ENCODE data around the gene KLF15. TPM values are rescaled to one million over a fixed set of nuclear protein-coding genes. Genes with fewer than 3 reads are reported as not detected.

The KLF15 gene
- total RNA-seq, 1 donor from 2014 or later = 0.67 TPM

DNA sequence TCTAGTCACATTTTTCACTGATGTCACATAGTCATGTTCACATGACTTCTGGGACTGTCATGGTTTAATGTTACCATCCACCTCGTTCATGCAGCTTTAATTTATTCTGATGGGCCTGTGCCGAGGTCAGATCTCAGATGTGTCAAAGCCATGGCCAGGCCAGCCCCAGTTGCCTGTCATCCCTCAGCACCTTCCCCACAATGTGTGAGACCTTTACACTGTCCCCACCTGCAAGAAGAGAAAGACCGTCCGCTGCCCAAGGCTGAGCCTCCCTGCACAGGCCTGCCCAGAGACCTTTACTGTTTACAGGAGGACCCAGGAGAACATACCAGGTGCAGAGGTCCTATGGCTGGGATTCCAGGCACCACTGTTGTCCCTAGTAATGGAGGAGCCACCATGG lies 12.8 kb upstream of the KLF15 start:
- Histone ChIP-seq H3K4me3 (ENCODE audit: low read depth, low read length) (no peak overlapping the region), H3K27me3 (ENCODE audit: control insufficient read depth, insufficient read depth, low read length) (peaks cover 3% of the 10 kb centered on the region), H3K36me3 (ENCODE audit: control insufficient read depth, insufficient read depth, low read length) (no peaks in the 10 kb centered on the region)
- TF ChIP-seq, protein P1, sequence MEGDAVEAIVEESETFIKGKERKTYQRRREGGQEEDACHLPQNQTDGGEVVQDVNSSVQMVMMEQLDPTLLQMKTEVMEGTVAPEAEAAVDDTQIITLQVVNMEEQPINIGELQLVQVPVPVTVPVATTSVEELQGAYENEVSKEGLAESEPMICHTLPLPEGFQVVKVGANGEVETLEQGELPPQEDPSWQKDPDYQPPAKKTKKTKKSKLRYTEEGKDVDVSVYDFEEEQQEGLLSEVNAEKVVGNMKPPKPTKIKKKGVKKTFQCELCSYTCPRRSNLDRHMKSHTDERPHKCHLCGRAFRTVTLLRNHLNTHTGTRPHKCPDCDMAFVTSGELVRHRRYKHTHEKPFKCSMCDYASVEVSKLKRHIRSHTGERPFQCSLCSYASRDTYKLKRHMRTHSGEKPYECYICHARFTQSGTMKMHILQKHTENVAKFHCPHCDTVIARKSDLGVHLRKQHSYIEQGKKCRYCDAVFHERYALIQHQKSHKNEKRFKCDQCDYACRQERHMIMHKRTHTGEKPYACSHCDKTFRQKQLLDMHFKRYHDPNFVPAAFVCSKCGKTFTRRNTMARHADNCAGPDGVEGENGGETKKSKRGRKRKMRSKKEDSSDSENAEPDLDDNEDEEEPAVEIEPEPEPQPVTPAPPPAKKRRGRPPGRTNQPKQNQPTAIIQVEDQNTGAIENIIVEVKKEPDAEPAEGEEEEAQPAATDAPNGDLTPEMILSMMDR (IDR thresholded peaks at IDR 0.05; ENCODE audit: insufficient read depth, low read length, poor library complexity, severe bottlenecking) = no peak
- no peak for DNase-seq (ENCODE audit: low read depth)

DNA sequence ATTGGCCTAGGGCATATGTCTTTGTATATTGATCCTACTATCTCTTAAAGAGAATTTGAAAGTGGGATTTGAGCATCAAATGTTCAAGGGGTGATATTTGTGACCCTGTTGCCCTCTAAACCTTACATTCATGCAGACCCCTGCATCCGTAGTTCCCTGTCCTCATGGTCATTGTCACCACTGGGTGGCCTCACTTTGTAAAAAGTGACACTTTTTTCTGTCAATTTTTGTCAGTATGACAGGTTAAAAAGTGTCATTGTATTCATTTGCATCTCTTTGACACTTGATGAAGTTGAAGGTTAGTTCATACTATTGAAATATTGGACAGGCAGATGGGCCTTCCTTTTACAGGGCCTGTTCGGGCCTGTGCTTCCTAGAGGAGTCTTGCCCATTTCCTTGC lies 12.3 kb upstream of the KLF15 start:
- H3K4me3 ChIP-seq (ENCODE audit: low read depth, low read length) = no peak overlapping the region
- H3K36me3 ChIP-seq (ENCODE audit: control insufficient read depth, insufficient read depth, low read length) = no peaks in the 10 kb centered on the region
- TF ChIP-seq, protein P1 (IDR thresholded peaks at IDR 0.05; ENCODE audit: insufficient read depth, low read length, poor library complexity, severe bottlenecking) = no peak
- no peak for DNase-seq (ENCODE audit: low read depth)
- peaks cover 3% of the 10 kb centered on the region for H3K27me3 ChIP-seq (ENCODE audit: control insufficient read depth, insufficient read depth, low read length)

DNA sequence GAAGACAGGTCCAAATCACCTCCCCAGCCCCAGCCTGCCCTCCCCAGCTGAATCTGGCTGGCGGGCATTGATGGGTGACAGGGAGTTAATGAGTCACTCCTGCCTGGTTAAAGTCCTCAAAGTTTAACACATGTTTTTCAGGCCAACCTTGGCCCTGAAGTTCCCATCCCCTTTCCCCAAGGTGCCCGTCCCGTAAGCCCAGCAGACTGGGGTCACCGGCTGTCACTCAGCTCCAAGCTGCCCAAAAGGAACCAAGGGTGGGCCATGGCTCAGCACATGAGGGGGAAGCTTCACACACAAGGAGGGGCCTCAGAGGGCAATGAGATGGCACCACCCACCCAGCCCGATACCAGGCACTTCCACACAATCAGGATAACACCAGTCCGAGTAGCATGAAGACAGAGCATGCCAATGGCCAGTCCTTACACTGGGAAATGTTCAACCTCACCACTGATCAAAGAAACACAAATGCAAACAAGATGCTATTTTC lies 10.2 kb upstream of the KLF15 start:
- TF ChIP-seq, protein P1 (IDR thresholded peaks at IDR 0.05; ENCODE audit: insufficient read depth, low read length, poor library complexity, severe bottlenecking) = no peak
- Histone ChIP-seq H3K36me3 (ENCODE audit: control insufficient read depth, insufficient read depth, low read length) (no peaks in the 10 kb centered on the region), H3K4me3 (ENCODE audit: low read depth, low read length) (no peak overlapping the region), H3K27me3 (ENCODE audit: control insufficient read depth, insufficient read depth, low read length) (peaks cover 3% of the 10 kb centered on the region)
- DNase-seq (ENCODE audit: low read depth) = no peak

DNA sequence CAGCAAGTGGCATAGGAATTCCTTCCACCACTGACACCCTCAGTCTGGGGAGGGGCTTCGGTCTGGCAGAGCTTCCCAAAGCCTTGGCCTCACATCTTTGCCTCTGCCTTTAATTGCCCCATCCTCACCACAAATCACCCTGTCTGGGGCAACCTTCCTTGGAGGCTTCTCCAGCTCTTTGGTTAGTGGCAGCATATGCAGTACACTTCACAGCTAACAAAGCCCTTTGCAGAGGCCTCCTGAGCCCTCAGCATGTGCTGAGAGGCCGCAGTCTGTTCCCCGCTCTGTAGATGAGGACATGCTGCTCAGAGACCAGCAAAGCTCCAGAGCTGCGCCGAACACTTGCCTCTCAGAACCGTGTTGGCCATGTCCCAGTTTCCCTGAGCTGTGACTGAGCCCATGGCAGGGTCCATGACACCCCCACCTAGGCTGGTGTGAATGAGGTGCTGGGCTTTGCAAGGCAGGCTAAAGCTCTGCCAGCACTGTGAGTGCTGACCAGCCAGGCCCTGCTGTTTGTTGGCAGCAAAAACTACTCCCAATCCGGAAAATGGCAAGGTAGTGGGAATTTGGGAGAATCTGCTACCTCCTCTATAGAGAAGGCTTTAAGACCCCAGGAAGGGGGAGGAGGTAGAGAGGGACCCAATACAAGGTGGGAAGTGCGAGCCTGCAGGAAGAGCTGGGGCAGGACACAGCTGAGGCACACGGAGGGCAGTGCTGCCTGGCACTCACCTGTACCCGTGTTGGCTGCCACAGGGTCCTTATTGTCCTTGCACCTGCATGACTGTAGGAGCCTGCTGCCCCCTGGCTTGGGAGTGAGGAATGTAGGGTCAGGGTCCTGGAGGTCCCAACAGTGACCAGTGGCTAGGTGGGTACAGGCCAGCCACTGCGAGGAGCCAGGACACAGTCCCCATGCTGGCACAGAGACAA lies 8.4 kb upstream of the KLF15 start:
- no peak for DNase-seq (ENCODE audit: low read depth)
- Histone ChIP-seq H3K36me3 (ENCODE audit: control insufficient read depth, insufficient read depth, low read length) (no peaks in the 10 kb centered on the region), H3K4me3 (ENCODE audit: low read depth, low read length) (no peak overlapping the region), H3K27me3 (ENCODE audit: control insufficient read depth, insufficient read depth, low read length) (peaks cover 5% of the 10 kb centered on the region)
- TF ChIP-seq, protein P1 (IDR thresholded peaks at IDR 0.05; ENCODE audit: insufficient read depth, low read length, poor library complexity, severe bottlenecking) = no peak

DNA sequence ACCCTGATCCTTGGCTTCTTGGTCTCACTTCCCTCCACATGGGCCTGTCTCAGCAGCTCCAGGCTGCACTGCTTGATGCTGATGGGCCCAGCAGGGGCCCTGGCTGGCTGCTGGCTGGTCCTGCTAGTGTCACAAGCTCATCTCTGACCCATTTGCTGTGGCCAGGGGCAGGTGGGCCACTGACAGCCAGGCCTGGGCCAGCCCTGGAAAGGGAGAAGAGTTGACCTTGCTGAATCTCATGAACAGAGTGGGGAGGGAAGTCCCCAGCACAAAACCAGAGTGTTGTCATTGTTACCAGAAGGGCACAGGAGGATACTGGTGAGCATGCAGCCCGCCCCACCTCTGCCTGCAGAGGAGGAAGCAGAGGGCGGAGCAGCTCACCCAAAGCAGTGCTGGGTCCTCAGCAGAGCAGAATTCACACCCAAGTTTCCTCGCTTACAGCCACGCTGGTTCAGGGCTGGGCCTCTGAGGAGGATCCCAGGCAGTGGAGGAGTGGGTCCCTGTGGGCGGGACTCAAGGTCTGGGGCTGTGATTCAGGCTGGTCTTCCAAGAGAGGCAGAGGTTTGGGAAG lies 7.6 kb upstream of the KLF15 start:
- TF ChIP-seq, protein P1 (IDR thresholded peaks at IDR 0.05; ENCODE audit: insufficient read depth, low read length, poor library complexity, severe bottlenecking) = no peak
- Histone ChIP-seq H3K27me3 (ENCODE audit: control insufficient read depth, insufficient read depth, low read length) (peaks cover 12% of the 10 kb centered on the region), H3K36me3 (ENCODE audit: control insufficient read depth, insufficient read depth, low read length) (no peaks in the 10 kb centered on the region), H3K4me3 (ENCODE audit: low read depth, low read length) (no peak overlapping the region)
- DNase-seq (ENCODE audit: low read depth) = no peak

Measured in kidney epithelial cell (primary cell).